ENCODE measurements around the gene SRPK1. TPM values are rescaled to one million over a fixed set of nuclear protein-coding genes. Genes with fewer than 3 reads are reported as not detected.

The SRPK1 gene
- total RNA-seq, 1 experiment from 2014 or later, result 100 TPM

DNA sequence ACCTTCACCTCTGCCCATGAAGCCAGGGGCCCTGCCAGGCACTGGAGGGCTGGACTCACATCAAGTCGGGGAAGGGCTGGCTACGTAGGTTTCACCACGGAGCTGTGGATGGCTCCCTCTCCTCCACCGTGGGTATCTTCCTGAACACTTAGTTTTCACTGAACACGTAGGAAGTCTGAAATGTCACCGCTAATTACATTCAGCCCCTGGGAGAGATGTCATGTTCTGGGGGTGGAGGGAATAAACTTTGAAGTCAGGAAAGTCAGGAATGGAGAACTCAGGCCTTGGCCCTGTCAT lies 109.3 kb downstream of the SRPK1 start:
- TF ChIP-seq EZH2 (IDR thresholded peaks at IDR 0.05; ENCODE audit: low read length, unreplicated experiment) (no peak), EZH2phosphoT487 (IDR thresholded peaks at IDR 0.05; ENCODE audit: borderline replicate concordance, low read length) (no peak)
- TF ChIP-seq, protein P1, sequence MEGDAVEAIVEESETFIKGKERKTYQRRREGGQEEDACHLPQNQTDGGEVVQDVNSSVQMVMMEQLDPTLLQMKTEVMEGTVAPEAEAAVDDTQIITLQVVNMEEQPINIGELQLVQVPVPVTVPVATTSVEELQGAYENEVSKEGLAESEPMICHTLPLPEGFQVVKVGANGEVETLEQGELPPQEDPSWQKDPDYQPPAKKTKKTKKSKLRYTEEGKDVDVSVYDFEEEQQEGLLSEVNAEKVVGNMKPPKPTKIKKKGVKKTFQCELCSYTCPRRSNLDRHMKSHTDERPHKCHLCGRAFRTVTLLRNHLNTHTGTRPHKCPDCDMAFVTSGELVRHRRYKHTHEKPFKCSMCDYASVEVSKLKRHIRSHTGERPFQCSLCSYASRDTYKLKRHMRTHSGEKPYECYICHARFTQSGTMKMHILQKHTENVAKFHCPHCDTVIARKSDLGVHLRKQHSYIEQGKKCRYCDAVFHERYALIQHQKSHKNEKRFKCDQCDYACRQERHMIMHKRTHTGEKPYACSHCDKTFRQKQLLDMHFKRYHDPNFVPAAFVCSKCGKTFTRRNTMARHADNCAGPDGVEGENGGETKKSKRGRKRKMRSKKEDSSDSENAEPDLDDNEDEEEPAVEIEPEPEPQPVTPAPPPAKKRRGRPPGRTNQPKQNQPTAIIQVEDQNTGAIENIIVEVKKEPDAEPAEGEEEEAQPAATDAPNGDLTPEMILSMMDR (conservative IDR thresholded peaks at IDR 0.05; ENCODE audit: low read depth, low read length), result no peak
- H3K9ac ChIP-seq (ENCODE audit: low read length), result peak overlapping the region; percentile 6
- H3K27ac ChIP-seq (ENCODE audit: low read length), result peak overlapping the region; percentile 65
- CTCF ChIA-PET, result no interaction called here
- intact Hi-C loops (cut with micrococcal nuclease), result no loop called here
- H3K4me1 ChIP-seq (ENCODE audit: insufficient read depth, low read length), result peaks cover 23% of the 10 kb centered on the region
- BruUV-seq (replicated peaks), result no TSS peak
- H4K20me1 ChIP-seq (ENCODE audit: low read length), result no peaks in the 10 kb centered on the region
- peak overlapping the region; percentile 8; the same call in 1 of the 2 replicates for H3K4me3 ChIP-seq (ENCODE audit: low read length)
- no peaks in the 10 kb centered on the region for H3K27me3 ChIP-seq (ENCODE audit: low read length)
- POLR2A ChIA-PET (ENCODE audit: unreplicated experiment), result no interaction called here
- no peaks in the 10 kb centered on the region for H3K9me3 ChIP-seq (ENCODE audit: low read length)
- no peaks in the 10 kb centered on the region for H3K36me3 ChIP-seq (ENCODE audit: low read depth, low read length)
- no peaks in the 10 kb centered on the region for H3K79me2 ChIP-seq (ENCODE audit: low read length)
- ATAC-seq (no peak), DNase-seq (no peak)
- peak overlapping the region; percentile 63 for H3K4me2 ChIP-seq (ENCODE audit: low read length)
- H3K9me2 ChIP-seq (replicated peaks; ENCODE audit: low read length), result no peaks in the 10 kb centered on the region
- H3F3A ChIP-seq (ENCODE audit: low read length, unreplicated experiment), result no peaks in the 10 kb centered on the region
- peak overlapping the region; percentile 31 for H2AFZ ChIP-seq (ENCODE audit: low read length)

DNA sequence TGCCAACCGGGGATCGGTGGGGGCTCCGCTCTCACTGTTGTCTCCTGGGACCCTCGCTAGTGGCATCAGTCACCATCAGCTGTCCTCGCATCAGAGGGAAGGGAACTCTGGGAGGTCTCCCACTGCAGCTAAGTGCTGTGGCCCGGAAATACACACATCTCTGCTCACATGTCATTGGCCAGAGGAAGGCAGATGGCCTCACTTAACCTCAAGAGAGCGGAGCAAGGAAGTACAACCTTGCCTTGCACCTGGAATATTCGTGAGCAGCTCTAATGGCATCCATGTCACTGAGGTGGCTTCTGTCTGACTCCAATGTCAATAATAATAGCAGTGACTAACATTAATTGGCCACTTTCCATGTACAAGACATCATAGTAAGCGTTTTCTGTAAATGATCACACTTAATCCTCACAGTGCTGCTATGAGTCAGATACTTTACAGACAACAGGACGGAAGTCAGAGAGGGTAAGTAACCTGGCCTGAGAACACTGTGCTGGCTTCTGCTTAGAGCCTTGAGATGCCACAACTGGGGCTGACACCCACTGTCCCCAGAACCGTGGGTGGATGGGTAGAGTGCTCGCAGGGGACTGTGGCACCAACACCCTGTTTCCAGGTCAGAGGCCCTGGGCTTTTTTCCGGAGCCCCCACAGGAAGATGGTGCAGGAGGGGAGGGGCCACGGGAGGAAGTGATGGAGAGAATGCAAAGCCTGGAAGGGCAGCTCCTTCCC lies 109.8 kb downstream of the SRPK1 start:
- TF ChIP-seq EZH2phosphoT487 (IDR thresholded peaks at IDR 0.05; ENCODE audit: borderline replicate concordance, low read length) (no peak), EZH2 (IDR thresholded peaks at IDR 0.05; ENCODE audit: low read length, unreplicated experiment) (no peak)
- TF ChIP-seq, protein P1 (conservative IDR thresholded peaks at IDR 0.05; ENCODE audit: low read depth, low read length), result no peak
- Histone ChIP-seq H4K20me1 (ENCODE audit: low read length) (no peaks in the 10 kb centered on the region), H3K4me3 (ENCODE audit: low read length) (peak overlapping the region; percentile 8; the same call in 1 of the 2 replicates), H3K9ac (ENCODE audit: low read length) (peak overlapping the region; percentile 6), H3K4me1 (ENCODE audit: insufficient read depth, low read length) (peaks cover 23% of the 10 kb centered on the region), H3K36me3 (ENCODE audit: low read depth, low read length) (no peaks in the 10 kb centered on the region), H3K9me3 (ENCODE audit: low read length) (no peaks in the 10 kb centered on the region), H3F3A (ENCODE audit: low read length, unreplicated experiment) (no peaks in the 10 kb centered on the region), H3K4me2 (ENCODE audit: low read length) (peak overlapping the region; percentile 63), H3K27ac (ENCODE audit: low read length) (peak overlapping the region; percentile 65), H2AFZ (ENCODE audit: low read length) (peak overlapping the region; percentile 40), H3K9me2 (replicated peaks; ENCODE audit: low read length) (no peaks in the 10 kb centered on the region), H3K27me3 (ENCODE audit: low read length) (no peaks in the 10 kb centered on the region), H3K79me2 (ENCODE audit: low read length) (no peaks in the 10 kb centered on the region)
- ATAC-seq (peak; percentile 99), DNase-seq (peak; percentile 98)
- intact Hi-C loops (cut with micrococcal nuclease), result no loop called here
- POLR2A ChIA-PET (ENCODE audit: unreplicated experiment), result no interaction called here
- CTCF ChIA-PET, result interaction anchor here (0.6 kb wide), 1 partner anchor 99 kb away, joined by 3 read pairs; no protein-coding TSS in a partner anchor
- BruUV-seq (replicated peaks), result no TSS peak

DNA sequence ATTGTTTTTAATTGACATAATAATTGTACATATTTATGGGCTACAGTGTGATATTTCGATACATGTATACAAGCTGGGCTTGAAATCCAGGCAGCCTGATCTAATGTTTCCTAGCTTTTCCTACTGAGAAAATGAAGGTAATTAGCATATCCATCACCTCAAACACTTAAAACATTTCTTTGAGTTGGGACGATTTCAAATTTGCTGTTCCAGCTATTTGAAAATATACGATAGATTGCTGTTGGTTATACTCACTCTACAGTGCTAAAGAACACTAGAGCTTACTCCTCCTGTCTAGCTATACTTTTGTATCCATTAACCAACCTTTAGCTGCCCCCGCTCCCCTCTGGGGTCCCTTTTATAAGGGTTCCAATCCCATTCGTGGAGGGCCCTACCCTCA lies 111.1 kb downstream of the SRPK1 start:
- no peaks in the 10 kb centered on the region for H3K27me3 ChIP-seq (ENCODE audit: low read length)
- no peaks in the 10 kb centered on the region for H4K20me1 ChIP-seq (ENCODE audit: low read length)
- no peak overlapping the region for H2AFZ ChIP-seq (ENCODE audit: low read length)
- intact Hi-C loops (cut with micrococcal nuclease), result no loop called here
- H3K79me2 ChIP-seq (ENCODE audit: low read length), result no peaks in the 10 kb centered on the region
- H3F3A ChIP-seq (ENCODE audit: low read length, unreplicated experiment), result no peaks in the 10 kb centered on the region
- POLR2A ChIA-PET (ENCODE audit: unreplicated experiment), result no interaction called here
- H3K4me2 ChIP-seq (ENCODE audit: low read length), result no peak overlapping the region
- BruUV-seq (replicated peaks), result no TSS peak
- H3K9me3 ChIP-seq (ENCODE audit: low read length), result no peaks in the 10 kb centered on the region
- H3K9me2 ChIP-seq (replicated peaks; ENCODE audit: low read length), result no peaks in the 10 kb centered on the region
- TF ChIP-seq EZH2 (IDR thresholded peaks at IDR 0.05; ENCODE audit: low read length, unreplicated experiment) (no peak), EZH2phosphoT487 (IDR thresholded peaks at IDR 0.05; ENCODE audit: borderline replicate concordance, low read length) (no peak)
- TF ChIP-seq, protein P1 (conservative IDR thresholded peaks at IDR 0.05; ENCODE audit: low read depth, low read length), result no peak
- peaks cover 23% of the 10 kb centered on the region for H3K4me1 ChIP-seq (ENCODE audit: insufficient read depth, low read length)
- no peak for ATAC-seq
- DNase-seq, result no peak
- CTCF ChIA-PET, result no interaction called here
- no peaks in the 10 kb centered on the region for H3K36me3 ChIP-seq (ENCODE audit: low read depth, low read length)
- H3K27ac ChIP-seq (ENCODE audit: low read length), result no peak overlapping the region
- no peak overlapping the region for H3K4me3 ChIP-seq (ENCODE audit: low read length)
- H3K9ac ChIP-seq (ENCODE audit: low read length), result no peak overlapping the region

Measured in PC-3 (cell line).